HL-60 (cell line): ENCODE measurements around the gene ZDHHC20.

Source experiments
- DNase-seq, 2 experiments: peaks; one replicate each; pipeline ENCODE4 v3.0.0-alpha.2; 2010 to 2020; ENCODE audit warnings: low read depth in 1 of 2, low spot score in 1 of 2
- H3K27ac ChIP-seq: fragments of 250-450 bp; sonication (Bioruptor Pico); replicated peaks from 2 replicates; pipeline ENCODE4 v1.5.1; 2020; ENCODE audit warnings: mild to moderate bottlenecking, moderate library complexity
- H3K27me3 ChIP-seq: fragments of 250-450 bp; sonication (Bioruptor Pico); 2 replicates; pipeline ENCODE4 v1.5.1; 2021; ENCODE audit warnings: mild to moderate bottlenecking, moderate library complexity; ENCODE audit not compliant: insufficient read depth, poor library complexity, severe bottlenecking
- H3K4me3 ChIP-seq: replicated peaks from 2 replicates; pipeline ENCODE4 v1.5.1; 2011; ENCODE audit warnings: mild to moderate bottlenecking, control low read depth, low read length; ENCODE audit not compliant: insufficient read depth
- CTCF ChIP-seq: IDR thresholded peaks from one replicate; pipeline ENCODE4 v1.5.1; 2011; ENCODE audit warnings: low read length, control low read depth, inconsistent platforms; ENCODE audit not compliant: insufficient read depth
- GABPA ChIP-seq: IDR thresholded peaks from 2 replicates; pipeline ENCODE4 v1.6.1; 2012; ENCODE audit warnings: low read depth
- POLR2AphosphoS5 ChIP-seq: IDR thresholded peaks from 2 replicates; pipeline ENCODE4 v1.6.1; 2012; ENCODE audit warnings: low read depth
- SPI1 ChIP-seq: IDR thresholded peaks from 2 replicates; pipeline ENCODE4 v1.6.1; 2012; ENCODE audit warnings: low read depth, mild to moderate bottlenecking, borderline replicate concordance
- TF ChIP-seq, protein P1 (sequence below): IDR thresholded peaks from 2 replicates; pipeline ENCODE4 v1.6.1; 2012; ENCODE audit warnings: low read depth; ENCODE audit not compliant: insufficient replicate concordance

ZDHHC20 gene

DNA sequence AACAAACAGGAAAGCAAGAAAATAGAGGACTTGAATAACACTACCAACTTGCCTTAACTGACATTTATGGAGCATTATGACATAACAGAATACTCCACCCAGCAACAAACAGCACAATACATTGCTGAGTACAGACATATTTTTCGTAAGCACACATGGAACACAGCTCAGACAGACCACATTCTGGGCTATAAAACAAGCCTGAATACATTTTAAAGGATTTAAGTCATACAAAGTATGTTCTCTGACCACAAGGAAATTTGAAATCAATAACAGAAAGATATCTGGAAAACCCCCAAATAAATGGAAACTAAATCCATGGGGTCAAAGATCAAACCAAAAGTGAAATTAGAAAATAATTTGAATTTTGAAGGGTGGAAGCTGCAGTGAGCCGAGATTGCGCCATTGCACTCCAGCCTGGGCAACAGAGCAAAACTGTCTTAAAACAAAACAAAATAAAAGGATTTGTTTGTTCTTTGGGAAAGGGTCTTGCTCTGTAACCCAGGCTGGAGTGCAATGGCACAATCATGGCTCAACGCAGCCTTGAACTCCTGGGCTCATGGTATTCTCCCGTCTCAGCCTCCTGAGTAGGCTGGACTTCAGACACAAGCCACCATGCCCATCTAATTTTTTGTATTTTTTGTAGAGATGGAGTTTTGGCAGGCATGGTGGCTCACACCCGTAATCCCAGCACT is 5.6 kb downstream of the ZDHHC20 start:
- DNase-seq: no peak
- Histone ChIP-seq H3K4me3 (no peak overlapping the region), H3K27ac (no peak overlapping the region), H3K27me3 (no peaks in the 10 kb centered on the region)
- TF ChIP-seq, protein P1, sequence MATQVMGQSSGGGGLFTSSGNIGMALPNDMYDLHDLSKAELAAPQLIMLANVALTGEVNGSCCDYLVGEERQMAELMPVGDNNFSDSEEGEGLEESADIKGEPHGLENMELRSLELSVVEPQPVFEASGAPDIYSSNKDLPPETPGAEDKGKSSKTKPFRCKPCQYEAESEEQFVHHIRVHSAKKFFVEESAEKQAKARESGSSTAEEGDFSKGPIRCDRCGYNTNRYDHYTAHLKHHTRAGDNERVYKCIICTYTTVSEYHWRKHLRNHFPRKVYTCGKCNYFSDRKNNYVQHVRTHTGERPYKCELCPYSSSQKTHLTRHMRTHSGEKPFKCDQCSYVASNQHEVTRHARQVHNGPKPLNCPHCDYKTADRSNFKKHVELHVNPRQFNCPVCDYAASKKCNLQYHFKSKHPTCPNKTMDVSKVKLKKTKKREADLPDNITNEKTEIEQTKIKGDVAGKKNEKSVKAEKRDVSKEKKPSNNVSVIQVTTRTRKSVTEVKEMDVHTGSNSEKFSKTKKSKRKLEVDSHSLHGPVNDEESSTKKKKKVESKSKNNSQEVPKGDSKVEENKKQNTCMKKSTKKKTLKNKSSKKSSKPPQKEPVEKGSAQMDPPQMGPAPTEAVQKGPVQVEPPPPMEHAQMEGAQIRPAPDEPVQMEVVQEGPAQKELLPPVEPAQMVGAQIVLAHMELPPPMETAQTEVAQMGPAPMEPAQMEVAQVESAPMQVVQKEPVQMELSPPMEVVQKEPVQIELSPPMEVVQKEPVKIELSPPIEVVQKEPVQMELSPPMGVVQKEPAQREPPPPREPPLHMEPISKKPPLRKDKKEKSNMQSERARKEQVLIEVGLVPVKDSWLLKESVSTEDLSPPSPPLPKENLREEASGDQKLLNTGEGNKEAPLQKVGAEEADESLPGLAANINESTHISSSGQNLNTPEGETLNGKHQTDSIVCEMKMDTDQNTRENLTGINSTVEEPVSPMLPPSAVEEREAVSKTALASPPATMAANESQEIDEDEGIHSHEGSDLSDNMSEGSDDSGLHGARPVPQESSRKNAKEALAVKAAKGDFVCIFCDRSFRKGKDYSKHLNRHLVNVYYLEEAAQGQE: no peak
- TF ChIP-seq POLR2AphosphoS5: no peak
- no peak for TF ChIP-seq GABPA

- DNase-seq: no peak
- H3K27ac ChIP-seq: no peak overlapping the region
Observed at GRCh38 chr13:21450936-21451335, 8.2 kb downstream of the ZDHHC20 start.

DNA sequence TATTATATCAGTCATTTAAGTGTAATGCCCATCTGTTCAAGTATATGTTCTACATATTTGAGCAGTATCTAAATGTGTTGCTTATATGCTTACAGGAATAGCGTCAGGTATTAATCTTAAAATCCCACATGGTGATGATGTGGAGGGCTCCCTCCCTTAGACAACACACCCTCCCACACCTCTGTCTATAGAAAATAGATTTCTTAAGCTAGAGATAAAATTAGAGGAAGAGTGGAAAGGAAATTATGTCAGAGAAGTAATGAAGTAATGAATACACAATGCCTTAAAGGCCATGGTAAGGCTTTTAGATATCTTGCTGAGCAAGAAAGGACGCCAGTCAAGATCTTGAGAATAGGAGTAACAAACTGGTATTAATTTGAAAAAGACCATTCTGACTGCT is 12.4 kb downstream of the ZDHHC20 start:
- no peak overlapping the region for H3K4me3 ChIP-seq
- no peak overlapping the region for H3K27ac ChIP-seq
- TF ChIP-seq, protein P1: no peak
- TF ChIP-seq CTCF: no peak
- no peak for TF ChIP-seq SPI1
- no peak for TF ChIP-seq POLR2AphosphoS5
- no peak for TF ChIP-seq GABPA
- H3K27me3 ChIP-seq: no peaks in the 10 kb centered on the region
- no peak for DNase-seq

More at GRCh38 chr13:21450936-21451335, 8.2 kb downstream of the ZDHHC20 start:
- Histone ChIP-seq H3K27me3 (no peaks in the 10 kb centered on the region), H3K4me3 (no peak overlapping the region)
- TF ChIP-seq SPI1: no peak

GRCh38 chr13:21445759-21446158 is 13.3 kb downstream of the ZDHHC20 start:
- Histone ChIP-seq H3K4me3 (no peak overlapping the region), H3K27ac (no peak overlapping the region), H3K27me3 (no peaks in the 10 kb centered on the region)
- TF ChIP-seq SPI1: no peak
- no peak for TF ChIP-seq POLR2AphosphoS5
- no peak for TF ChIP-seq CTCF
- no peak for TF ChIP-seq GABPA
- DNase-seq: no peak

- no peak for DNase-seq
- TF ChIP-seq, protein P1: no peak
- TF ChIP-seq CTCF: no peak
- TF ChIP-seq GABPA: no peak
- no peak for TF ChIP-seq SPI1
- no peak for TF ChIP-seq POLR2AphosphoS5
- Histone ChIP-seq H3K27me3 (no peaks in the 10 kb centered on the region), H3K27ac (peak overlapping the region; percentile 19; the same call in 1 of the 2 replicates), H3K4me3 (no peak overlapping the region)
Observed at GRCh38 chr13:21443171-21443570, 15.9 kb downstream of the ZDHHC20 start.
